HPDE6-E6E7 (cell line): ENCODE results near the gene RAB36.
"Not testable (repeated sequence)": the region's sequence is repeated elsewhere in the genome, so short reads cannot be mapped to it uniquely, and the experiment has no call there.

Experiments used
- DNase-seq: peaks from one replicate; pipeline ENCODE4 v3.0.0; 2011; ENCODE audit warnings: missing footprints; ENCODE audit errors: extremely low spot score

RAB36 gene

GRCh38 chr22:23121000-23121421 is 24.3 kb upstream of the RAB36 start:
- DNase-seq: no peak

- no peak for DNase-seq
Measured at GRCh38 chr22:23121424-23121823, 23.9 kb upstream of the RAB36 start.

- no peak for DNase-seq
Measured at GRCh38 chr22:23122216-23122957, 22.9 kb upstream of the RAB36 start.

GRCh38 chr22:23122992-23123803 is 22.1 kb upstream of the RAB36 start:
- no peak for DNase-seq

- DNase-seq: no peak
Measured at GRCh38 chr22:23123804-23124254, 21.4 kb upstream of the RAB36 start.

GRCh38 chr22:23124611-23125511 is 20.4 kb upstream of the RAB36 start:
- no peak for DNase-seq

GRCh38 chr22:23125512-23126103 is 19.7 kb upstream of the RAB36 start:
- no peak for DNase-seq

GRCh38 chr22:23126165-23127054 is 18.9 kb upstream of the RAB36 start:
- DNase-seq: no peak

GRCh38 chr22:23127055-23127756 is 18.1 kb upstream of the RAB36 start:
- DNase-seq: no peak

GRCh38 chr22:23127788-23128187 is 17.5 kb upstream of the RAB36 start:
- no peak for DNase-seq

- peak; percentile 63 for DNase-seq
Measured at GRCh38 chr22:23128269-23129108, 16.8 kb upstream of the RAB36 start.

- no peak for DNase-seq
Measured at GRCh38 chr22:23129149-23129548, 16.1 kb upstream of the RAB36 start.

- DNase-seq: no peak
Measured at GRCh38 chr22:23130697-23131096, 14.6 kb upstream of the RAB36 start.

GRCh38 chr22:23131931-23132330 is 13.3 kb upstream of the RAB36 start:
- DNase-seq: no peak

- DNase-seq: no peak
Measured at GRCh38 chr22:23132376-23133091, 12.7 kb upstream of the RAB36 start.

- no peak for DNase-seq
Measured at GRCh38 chr22:23133922-23134321, 11.4 kb upstream of the RAB36 start.

GRCh38 chr22:23136991-23137390 is 8.3 kb upstream of the RAB36 start:
- DNase-seq: not testable (repeated sequence)

- DNase-seq: no peak
Measured at GRCh38 chr22:23137468-23137867, 7.8 kb upstream of the RAB36 start.
